Midbrain (tissue), 1 donor: ENCODE data around the gene TTC28.
"Not testable (repeated sequence)": the region's sequence is repeated elsewhere in the genome, so short reads cannot be mapped to it uniquely, and the experiment has no call there.

Experiments
- DNase-seq: peaks from one replicate; lab custom pipeline; 2025; lab: John Stamatoyannopoulos, UW

Gene TTC28

GRCh38 chr22:28678170-28678569, 1.5 kb downstream of the TTC28 start:
- not testable (repeated sequence) for DNase-seq

GRCh38 chr22:28674121-28674563, 5.5 kb downstream of the TTC28 start:
- DNase-seq = no peak

- no peak for DNase-seq
Measured at GRCh38 chr22:28670756-28671155, 8.9 kb downstream of the TTC28 start.

GRCh38 chr22:28670161-28670560, 9.5 kb downstream of the TTC28 start:
- DNase-seq = no peak

DNA sequence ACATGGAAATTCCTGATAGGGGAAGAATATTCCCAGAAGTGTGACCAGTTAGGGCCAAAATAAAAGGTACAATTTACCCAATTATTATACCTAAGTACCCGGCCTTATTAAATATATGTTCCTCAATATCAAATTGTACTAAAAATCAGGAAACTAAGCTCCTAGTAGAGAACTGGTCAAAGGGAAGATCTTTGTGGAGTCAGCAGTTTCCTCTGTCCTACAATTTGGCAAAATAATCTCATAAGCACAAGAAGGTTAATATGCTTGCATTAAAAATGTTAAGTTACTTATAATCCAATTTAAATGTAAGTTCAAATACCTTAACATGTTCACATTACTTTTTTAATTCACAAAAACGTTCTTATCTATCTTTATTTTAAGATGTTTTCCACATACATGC, 10.3 kb downstream of the TTC28 start:
- no peak for DNase-seq

DNA sequence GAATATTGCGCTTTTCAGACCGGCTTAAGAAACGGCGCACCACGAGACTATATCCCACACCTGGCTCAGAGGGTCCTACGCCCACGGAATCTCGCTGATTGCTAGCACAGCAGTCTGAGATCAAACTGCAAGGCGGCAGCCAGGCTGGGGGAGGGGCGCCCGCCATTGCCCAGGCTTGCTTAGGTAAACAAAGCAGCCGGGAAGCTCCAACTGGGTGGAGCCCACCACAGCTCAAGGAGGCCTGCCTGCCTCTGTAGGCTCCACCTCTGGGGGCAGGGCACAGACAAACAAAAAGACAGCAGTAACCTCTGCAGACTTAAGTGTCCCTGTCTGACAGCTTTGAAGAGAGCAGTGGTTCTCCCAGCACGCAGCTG, 16.1 kb downstream of the TTC28 start:
- not testable (repeated sequence) for DNase-seq

GRCh38 chr22:28658448-28658847, 21.2 kb downstream of the TTC28 start:
- no peak for DNase-seq

DNA sequence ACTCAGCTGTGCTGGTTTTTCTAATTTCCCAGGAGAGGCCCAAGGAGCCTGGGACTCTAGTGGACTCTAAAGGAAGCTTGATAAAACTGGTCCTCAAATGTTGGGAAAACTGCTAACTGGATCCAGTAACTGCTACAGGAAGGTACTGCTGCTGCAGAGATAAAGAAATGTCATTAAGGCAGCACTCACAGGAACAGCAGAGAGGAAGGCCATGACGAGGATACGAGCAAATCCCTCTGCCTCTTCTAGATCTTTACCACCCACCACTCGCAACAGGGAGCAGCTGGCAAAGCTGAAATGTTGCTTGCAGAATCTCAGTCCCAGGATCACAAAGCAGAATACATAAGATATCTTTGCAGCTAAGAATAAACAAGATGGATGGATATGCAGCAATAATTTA, 23.5 kb downstream of the TTC28 start:
- DNase-seq = no peak

GRCh38 chr22:28650463-28650862, 29.2 kb downstream of the TTC28 start:
- DNase-seq = no peak

DNA sequence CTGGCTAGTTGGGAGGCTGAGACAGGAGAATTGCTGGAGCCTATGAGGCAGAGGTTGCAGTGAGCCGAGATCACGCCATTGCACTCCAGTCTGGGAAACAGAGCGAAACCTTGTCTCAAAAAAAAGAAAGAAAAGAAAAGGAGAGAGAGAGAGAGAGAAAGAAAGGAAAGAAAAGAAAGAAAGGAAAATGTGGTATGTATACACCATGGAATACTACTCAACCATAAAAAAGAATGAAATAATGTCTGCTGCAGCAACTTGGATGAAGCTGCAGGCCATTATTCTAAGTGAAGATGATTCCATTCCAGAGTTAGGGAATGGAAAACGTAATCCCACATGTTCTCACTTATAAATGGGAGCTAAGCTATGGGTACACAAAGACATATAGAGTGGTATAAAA, 30.8 kb downstream of the TTC28 start:
- no peak for DNase-seq

GRCh38 chr22:28647216-28647615, 32.4 kb downstream of the TTC28 start:
- no peak for DNase-seq

DNA sequence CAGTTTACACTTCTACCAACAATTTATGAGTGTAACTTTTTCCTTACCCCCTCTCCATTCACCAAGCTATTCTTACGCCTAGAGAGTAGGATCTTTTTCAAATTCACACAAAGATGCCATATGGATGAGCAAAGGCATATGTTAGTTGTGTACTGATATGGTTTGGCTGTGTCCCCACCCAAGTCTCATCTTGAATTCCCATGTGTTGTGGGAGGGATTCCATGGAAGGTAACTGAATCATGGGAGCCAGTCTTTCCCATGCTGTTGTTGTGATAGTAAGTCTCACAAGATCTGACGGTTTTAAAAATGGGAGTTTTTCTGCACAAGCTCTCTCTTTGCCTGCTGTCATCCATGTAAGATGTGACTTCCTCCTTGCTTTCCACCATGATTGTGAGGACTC, 40.3 kb downstream of the TTC28 start:
- DNase-seq = no peak

GRCh38 chr22:28637225-28637624, 42.4 kb downstream of the TTC28 start:
- DNase-seq = no peak

DNA sequence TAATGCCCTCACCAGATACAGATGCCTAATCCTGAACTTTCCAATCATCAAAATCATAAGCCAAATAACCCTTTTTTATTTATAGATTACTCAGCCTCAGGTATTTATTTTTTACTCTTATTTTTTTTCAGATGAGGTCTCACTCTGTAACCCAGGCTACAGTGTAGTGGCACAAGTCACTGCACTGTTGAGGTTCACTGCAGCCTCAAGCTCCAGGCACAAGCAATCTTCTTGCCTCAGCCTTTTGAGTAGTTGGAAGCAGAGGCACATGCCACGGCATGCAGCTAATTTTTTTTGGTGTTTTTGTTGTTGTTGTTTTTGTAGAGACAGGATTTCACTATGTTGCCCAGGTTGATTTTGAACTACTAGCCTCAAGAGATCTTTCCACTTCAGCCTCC, 49.5 kb downstream of the TTC28 start:
- no peak for DNase-seq

DNA sequence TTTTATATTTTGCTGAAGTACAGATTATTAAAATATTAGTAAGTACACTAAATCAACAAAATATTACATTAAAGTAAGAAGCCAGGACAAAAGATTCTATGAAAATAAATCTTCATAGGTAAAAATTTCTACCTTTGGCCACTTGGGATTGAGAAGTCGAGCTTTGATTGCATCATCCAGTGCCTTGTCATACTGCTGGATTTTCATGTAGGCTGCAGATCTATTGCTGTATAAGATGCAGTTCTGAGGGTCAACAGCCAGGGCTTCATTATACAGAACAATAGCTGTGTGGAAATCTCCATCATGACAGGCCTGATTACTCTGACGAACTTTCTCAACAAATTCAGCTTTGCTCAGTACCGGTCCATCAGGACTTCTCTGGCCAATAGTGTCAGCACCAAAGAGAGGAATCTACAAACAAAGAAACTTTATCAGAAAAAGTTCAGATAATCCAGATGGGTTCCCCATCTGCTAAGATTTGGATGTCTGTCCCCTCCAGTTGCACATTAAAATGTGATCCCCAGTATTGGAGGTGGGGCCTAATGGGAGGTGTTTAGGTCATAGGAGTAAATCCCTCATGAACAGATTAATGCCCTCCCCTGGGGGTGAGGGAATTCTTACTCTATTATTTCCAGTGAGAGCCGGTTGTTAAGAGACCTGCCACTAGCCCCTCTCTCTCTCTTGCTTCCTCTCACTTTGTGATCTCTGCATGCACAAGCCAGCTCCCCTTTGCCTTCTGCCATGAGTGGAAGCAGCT, 50.0 kb downstream of the TTC28 start:
- no peak for DNase-seq

- no peak for DNase-seq
Measured at GRCh38 chr22:28628766-28629165, 50.9 kb downstream of the TTC28 start.

DNA sequence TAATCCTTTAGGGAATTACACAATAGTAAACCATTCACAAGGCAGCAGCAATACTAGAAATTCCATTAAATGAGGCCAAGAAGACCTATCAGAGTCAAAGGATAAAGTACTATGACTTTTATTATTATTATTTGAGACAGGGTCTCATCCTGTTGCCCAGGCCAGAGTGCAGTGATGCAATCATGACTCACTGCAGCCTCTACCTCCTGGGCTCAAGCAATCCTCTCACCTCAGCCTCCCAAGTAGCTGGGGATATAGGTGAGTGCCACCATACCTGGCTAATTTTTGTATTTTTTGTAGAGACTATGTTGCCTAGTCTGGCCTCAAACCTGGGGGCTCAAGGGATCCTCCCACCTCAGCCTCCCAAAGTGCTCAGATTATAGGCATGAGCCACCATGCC, 51.8 kb downstream of the TTC28 start:
- DNase-seq = no peak

- no peak for DNase-seq
Measured at GRCh38 chr22:28620244-28620922, 59.3 kb downstream of the TTC28 start.

DNA sequence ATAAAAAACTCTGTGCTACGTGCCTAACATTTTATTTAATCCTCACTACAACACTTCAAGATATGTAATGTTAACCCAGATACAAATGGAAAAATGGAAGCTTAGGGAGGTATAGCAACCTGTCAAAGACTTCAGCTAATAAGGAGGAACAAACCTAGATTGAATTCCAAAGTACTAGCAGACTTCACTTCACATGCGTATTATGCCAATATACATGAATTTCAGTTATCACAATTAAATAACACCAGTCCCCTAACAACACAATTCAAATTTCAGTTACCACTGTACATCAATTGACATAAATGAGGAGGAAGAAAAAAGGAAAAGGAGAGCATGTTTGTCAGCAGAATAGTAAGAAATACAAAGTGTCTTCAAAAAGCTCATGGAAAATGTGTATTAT, 60.4 kb downstream of the TTC28 start:
- no peak for DNase-seq

- DNase-seq = not testable (repeated sequence)
Measured at GRCh38 chr22:28615423-28615822, 64.2 kb downstream of the TTC28 start.

DNA sequence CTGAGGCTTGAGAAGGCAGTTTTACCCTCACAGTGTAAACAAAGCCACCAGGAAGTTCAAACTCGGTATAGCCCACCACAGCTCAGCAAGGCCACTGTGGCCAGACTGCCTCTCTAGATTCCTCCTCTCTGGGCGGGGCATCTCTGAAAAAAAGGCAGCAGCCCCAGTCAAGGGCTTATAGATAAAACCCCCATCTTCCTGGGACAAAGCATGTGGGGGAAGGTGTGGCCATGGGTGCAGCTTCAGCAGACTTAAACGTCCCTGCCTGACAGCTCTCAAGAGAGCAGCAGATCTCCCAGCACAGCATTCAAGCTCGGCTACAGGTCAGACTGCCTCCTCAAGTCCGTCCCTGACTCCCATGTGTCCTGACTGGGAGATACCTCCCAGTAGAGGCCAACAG, 69.7 kb downstream of the TTC28 start:
- DNase-seq = no peak

GRCh38 chr22:28608546-28608945, 71.1 kb downstream of the TTC28 start:
- DNase-seq = no peak

- no peak for DNase-seq
Measured at GRCh38 chr22:28607795-28608194, 71.8 kb downstream of the TTC28 start.
